GM21717 (cell line): Measurements from ENCODE around the gene MEGF11.

ENCODE experiments used
- ATAC-seq: cut with Tn5 transposase; IDR thresholded peaks from one replicate; pipeline ENCODE4 v1.9.1; 2021; ENCODE audit warnings: mild to moderate bottlenecking, moderate library complexity; ENCODE audit not compliant: unreplicated experiment

Gene MEGF11

GRCh38 chr15:65956307-65956706 lies 297.2 kb downstream of the MEGF11 start:
- no peak for ATAC-seq

- no peak for ATAC-seq
These were observed 299.2 kb downstream of the MEGF11 start for GRCh38 chr15:65954289-65954741.

GRCh38 chr15:65953622-65954021 lies 299.9 kb downstream of the MEGF11 start:
- ATAC-seq = no peak

GRCh38 chr15:65952391-65953053 lies 301.0 kb downstream of the MEGF11 start:
- no peak for ATAC-seq

- ATAC-seq = no peak
These were observed 302.5 kb downstream of the MEGF11 start for GRCh38 chr15:65951007-65951406.

- no peak for ATAC-seq
These were observed 304.1 kb downstream of the MEGF11 start for GRCh38 chr15:65949491-65949890.

- no peak for ATAC-seq
These were observed 304.5 kb downstream of the MEGF11 start for GRCh38 chr15:65949011-65949410.

- ATAC-seq = no peak
These were observed 305.2 kb downstream of the MEGF11 start for GRCh38 chr15:65948383-65948782.

GRCh38 chr15:65947041-65947440 lies 306.5 kb downstream of the MEGF11 start:
- ATAC-seq = no peak

- ATAC-seq = no peak
These were observed 307.9 kb downstream of the MEGF11 start for GRCh38 chr15:65945616-65946015.

- ATAC-seq = no peak
These were observed 309.1 kb downstream of the MEGF11 start for GRCh38 chr15:65944404-65944803.

GRCh38 chr15:65942436-65942835 lies 311.1 kb downstream of the MEGF11 start:
- no peak for ATAC-seq

GRCh38 chr15:65940618-65940909 lies 313.0 kb downstream of the MEGF11 start:
- ATAC-seq = no peak

- ATAC-seq = no peak
These were observed 313.5 kb downstream of the MEGF11 start for GRCh38 chr15:65939901-65940617.

GRCh38 chr15:65938604-65939003 lies 314.9 kb downstream of the MEGF11 start:
- ATAC-seq = no peak

- no peak for ATAC-seq
These were observed 316.1 kb downstream of the MEGF11 start for GRCh38 chr15:65937476-65937875.

GRCh38 chr15:65937054-65937453 lies 316.5 kb downstream of the MEGF11 start:
- ATAC-seq = no peak

- ATAC-seq = no peak
These were observed 317.3 kb downstream of the MEGF11 start for GRCh38 chr15:65936282-65936681.

- no peak for ATAC-seq
These were observed 318.2 kb downstream of the MEGF11 start for GRCh38 chr15:65935391-65935790.

- no peak for ATAC-seq
These were observed 322.3 kb downstream of the MEGF11 start for GRCh38 chr15:65931221-65931620.

GRCh38 chr15:65930134-65930533 lies 323.4 kb downstream of the MEGF11 start:
- ATAC-seq = no peak

- ATAC-seq = no peak
These were observed 324.0 kb downstream of the MEGF11 start for GRCh38 chr15:65929573-65929972.

GRCh38 chr15:65927545-65927944 lies 326.0 kb downstream of the MEGF11 start:
- no peak for ATAC-seq
